Lower leg skin (tissue), 4 donors: ENCODE measurements around the gene NOD1. TPM values are rescaled to one million over a fixed set of nuclear protein-coding genes. Genes with fewer than 3 reads are reported as not detected.

Source experiments
- DNase-seq, 2 donors: peaks; one replicate each; pipeline ENCODE4 v3.0.0-alpha.2; 2019; ENCODE audit warnings: low spot score in 2 of 2
- H3K4me3 ChIP-seq: fragments of 200-600 bp; sonication (generic); 2 replicates; pipeline ENCODE4 v1.5.1; 2017; ENCODE audit warnings: mild to moderate bottlenecking, low read depth; ENCODE audit not compliant: poor library complexity, severe bottlenecking
- CTCF ChIP-seq, 3 donors: fragments of 450-650 bp; IDR thresholded peaks; one replicate each; pipeline ENCODE4 v1.5.1; 2016; ENCODE audit warnings: antibody characterized with exemption in 3 of 3, mild to moderate bottlenecking in 3 of 3, moderate library complexity in 2 of 3
- POLR2A ChIP-seq, 2 donors: fragments of 450-650 bp; IDR thresholded peaks; one replicate each; pipeline ENCODE4 v1.6.1; 2016 to 2017; ENCODE audit warnings: antibody characterized with exemption in 2 of 2, mild to moderate bottlenecking in 1 of 2, moderate library complexity in 1 of 2
- WGBS, 2 donors: methylation state at CpG; one replicate each; pipeline ENCODE4 v1.1.5; 2018; 5-methylcytosine and 5-hydroxymethylcytosine counted together
- intact Hi-C: fragments of 100-400 bp; cut with DNase I; formaldehyde crosslinking; loops from one replicate; pipeline ENCODE4 v1.15.0; 2023; ENCODE audit warnings: low total_unique reads
- total RNA-seq, 4 donors: library from RNA; depleted of rRNA; stranded (reverse); fragments of >200 nt; gene quantifications; one replicate each; pipeline ENCODE4 v1.1.0, GENCODE V29; 2016

NOD1 gene
- total RNA-seq, 4 donors from 2014 or later = 5.1 to 14.5 (median 10.9) TPM

- DNase-seq = peak; percentile 56 to 94
- H3K4me3 ChIP-seq = no peak overlapping the region
- peak in 1 of 3 donors; percentile 12 for TF ChIP-seq CTCF (IDR thresholded peaks at IDR 0.05)
- TF ChIP-seq POLR2A (IDR thresholded peaks at IDR 0.05) = no peak
- intact Hi-C loops = no loop called here
- 29 to 31% methylated on average over 5 of the region's 5 CpGs for WGBS, 2 donors
Observed at GRCh38 chr7:30469303-30469702, 9.3 kb downstream of the NOD1 start.

- WGBS, 2 donors = 40 to 43% methylated on average over 4 of the region's 4 CpGs
- no peak for DNase-seq
- no peak for TF ChIP-seq CTCF (IDR thresholded peaks at IDR 0.05)
- TF ChIP-seq POLR2A (IDR thresholded peaks at IDR 0.05) = no peak
- no peak overlapping the region for H3K4me3 ChIP-seq
- intact Hi-C loops = no loop called here
Observed at GRCh38 chr7:30468791-30469190, 9.8 kb downstream of the NOD1 start.

GRCh38 chr7:30468041-30468440 lies 10.5 kb downstream of the NOD1 start:
- intact Hi-C loops = no loop called here
- WGBS, 2 donors = 63% methylated on average over 2 of the region's 2 CpGs
- no peak for TF ChIP-seq CTCF (IDR thresholded peaks at IDR 0.05)
- TF ChIP-seq POLR2A (IDR thresholded peaks at IDR 0.05) = no peak
- no peak overlapping the region for H3K4me3 ChIP-seq
- DNase-seq = no peak

GRCh38 chr7:30467271-30467670 lies 11.3 kb downstream of the NOD1 start:
- no peak overlapping the region for H3K4me3 ChIP-seq
- TF ChIP-seq POLR2A (IDR thresholded peaks at IDR 0.05) (no peak), CTCF (IDR thresholded peaks at IDR 0.05) (no peak)
- intact Hi-C loops = no loop called here
- no peak for DNase-seq
- 88 to 91% methylated on average over 4 of the region's 4 CpGs for WGBS, 2 donors

GRCh38 chr7:30466266-30466665 lies 12.3 kb downstream of the NOD1 start:
- no peak overlapping the region for H3K4me3 ChIP-seq
- intact Hi-C loops = no loop called here
- WGBS, 2 donors = 87 to 88% methylated on average over 4 of the region's 4 CpGs
- TF ChIP-seq CTCF (IDR thresholded peaks at IDR 0.05) (no peak), POLR2A (IDR thresholded peaks at IDR 0.05) (no peak)
- peak in 1 of 2 donors; percentile 73 for DNase-seq

GRCh38 chr7:30465811-30466180 lies 12.8 kb downstream of the NOD1 start:
- 50 to 68% methylated on average over 2 of the region's 2 CpGs for WGBS, 2 donors
- TF ChIP-seq CTCF (IDR thresholded peaks at IDR 0.05) (no peak), POLR2A (IDR thresholded peaks at IDR 0.05) (no peak)
- intact Hi-C loops = no loop called here
- no peak overlapping the region for H3K4me3 ChIP-seq
- DNase-seq = peak in 1 of 2 donors; percentile 79
